ENCODE data around the gene SUSD4.

The SUSD4 gene

GRCh38 chr1:223393275-223394214 is 29.6 kb upstream of the SUSD4 start, which contains the start of gene CCDC185:
TSS of gene CCDC185 (plus strand) at chr1:223393415. CDS start at chr1:223393476, 61 bp downstream.
- Histone ChIP-seq H3K36me3 (ENCODE audit: control insufficient read depth, insufficient read depth, low read length) (no peaks in the 10 kb centered on the region), H3K27me3 (ENCODE audit: control insufficient read depth, insufficient read depth, low read length) (peaks cover 14% of the 10 kb centered on the region), H3K9ac (ENCODE audit: low read length) (no peak within 1 kb of the TSS), H3K4me3 (ENCODE audit: low read length) (no peak within 1 kb of the TSS), H3K4me1 (ENCODE audit: control insufficient read depth, insufficient read depth, low read length) (no peaks in the 10 kb centered on the region), H3K9me3 (ENCODE audit: control insufficient read depth, low read length) (no peaks in the 10 kb centered on the region)

GRCh38 chr1:223390618-223391017 is 26.6 kb upstream of the SUSD4 start:
- H3K9me3 ChIP-seq (ENCODE audit: control insufficient read depth, low read length) = no peaks in the 10 kb centered on the region
- no peaks in the 10 kb centered on the region for H3K4me1 ChIP-seq (ENCODE audit: control insufficient read depth, insufficient read depth, low read length)
- H3K9ac ChIP-seq (ENCODE audit: low read length) = no peak overlapping the region
- H3K27me3 ChIP-seq (ENCODE audit: control insufficient read depth, insufficient read depth, low read length) = peaks cover 14% of the 10 kb centered on the region
- H3K36me3 ChIP-seq (ENCODE audit: control insufficient read depth, insufficient read depth, low read length) = no peaks in the 10 kb centered on the region
- H3K4me3 ChIP-seq (ENCODE audit: low read length) = no peak overlapping the region

- H3K9me3 ChIP-seq (ENCODE audit: control insufficient read depth, low read length) = no peaks in the 10 kb centered on the region
- H3K27me3 ChIP-seq (ENCODE audit: control insufficient read depth, insufficient read depth, low read length) = no peaks in the 10 kb centered on the region
- no peaks in the 10 kb centered on the region for H3K4me1 ChIP-seq (ENCODE audit: control insufficient read depth, insufficient read depth, low read length)
- no peaks in the 10 kb centered on the region for H3K36me3 ChIP-seq (ENCODE audit: control insufficient read depth, insufficient read depth, low read length)
- no peak overlapping the region for H3K9ac ChIP-seq (ENCODE audit: low read length)
- no peak overlapping the region for H3K4me3 ChIP-seq (ENCODE audit: low read length)
These were observed 22.0 kb upstream of the SUSD4 start for GRCh38 chr1:223386013-223386412.

GRCh38 chr1:223378754-223379153 is 14.8 kb upstream of the SUSD4 start:
- no peak overlapping the region for H3K9ac ChIP-seq (ENCODE audit: low read length)
- H3K27me3 ChIP-seq (ENCODE audit: control insufficient read depth, insufficient read depth, low read length) = no peaks in the 10 kb centered on the region
- no peaks in the 10 kb centered on the region for H3K4me1 ChIP-seq (ENCODE audit: control insufficient read depth, insufficient read depth, low read length)
- no peaks in the 10 kb centered on the region for H3K36me3 ChIP-seq (ENCODE audit: control insufficient read depth, insufficient read depth, low read length)
- H3K9me3 ChIP-seq (ENCODE audit: control insufficient read depth, low read length) = no peaks in the 10 kb centered on the region
- H3K4me3 ChIP-seq (ENCODE audit: low read length) = no peak overlapping the region

GRCh38 chr1:223374064-223374610 is 10.2 kb upstream of the SUSD4 start:
- no peaks in the 10 kb centered on the region for H3K36me3 ChIP-seq (ENCODE audit: control insufficient read depth, insufficient read depth, low read length)
- H3K4me1 ChIP-seq (ENCODE audit: control insufficient read depth, insufficient read depth, low read length) = no peaks in the 10 kb centered on the region
- no peaks in the 10 kb centered on the region for H3K27me3 ChIP-seq (ENCODE audit: control insufficient read depth, insufficient read depth, low read length)
- H3K9me3 ChIP-seq (ENCODE audit: control insufficient read depth, low read length) = no peaks in the 10 kb centered on the region
- no peak overlapping the region for H3K9ac ChIP-seq (ENCODE audit: low read length)
- H3K4me3 ChIP-seq (ENCODE audit: low read length) = no peak overlapping the region

GRCh38 chr1:223364685-223365382 is 858 bp upstream of the SUSD4 start:
- H3K27me3 ChIP-seq (ENCODE audit: control insufficient read depth, insufficient read depth, low read length) = peaks cover 23% of the 10 kb centered on the region
- no peaks in the 10 kb centered on the region for H3K9me3 ChIP-seq (ENCODE audit: control insufficient read depth, low read length)
- no peaks in the 10 kb centered on the region for H3K36me3 ChIP-seq (ENCODE audit: control insufficient read depth, insufficient read depth, low read length)
- no peak overlapping the region for H3K9ac ChIP-seq (ENCODE audit: low read length)
- peak overlapping the region; percentile 19 for H3K4me3 ChIP-seq (ENCODE audit: low read length)
- H3K4me1 ChIP-seq (ENCODE audit: control insufficient read depth, insufficient read depth, low read length) = peaks cover 8% of the 10 kb centered on the region

- H3K4me1 ChIP-seq (ENCODE audit: control insufficient read depth, insufficient read depth, low read length) = peaks cover 8% of the 10 kb centered on the region
- H3K36me3 ChIP-seq (ENCODE audit: control insufficient read depth, insufficient read depth, low read length) = no peaks in the 10 kb centered on the region
- H3K4me3 ChIP-seq (ENCODE audit: low read length) = peak overlapping the region; percentile 56
- peaks cover 23% of the 10 kb centered on the region for H3K27me3 ChIP-seq (ENCODE audit: control insufficient read depth, insufficient read depth, low read length)
- H3K9ac ChIP-seq (ENCODE audit: low read length) = peak overlapping the region; percentile 50
- no peaks in the 10 kb centered on the region for H3K9me3 ChIP-seq (ENCODE audit: control insufficient read depth, low read length)
These were observed 720 bp downstream of the SUSD4 start for GRCh38 chr1:223363057-223363855.

- no peaks in the 10 kb centered on the region for H3K36me3 ChIP-seq (ENCODE audit: control insufficient read depth, insufficient read depth, low read length)
- H3K4me3 ChIP-seq (ENCODE audit: low read length) = no peak overlapping the region
- peaks cover 8% of the 10 kb centered on the region for H3K4me1 ChIP-seq (ENCODE audit: control insufficient read depth, insufficient read depth, low read length)
- no peaks in the 10 kb centered on the region for H3K9me3 ChIP-seq (ENCODE audit: control insufficient read depth, low read length)
- H3K27me3 ChIP-seq (ENCODE audit: control insufficient read depth, insufficient read depth, low read length) = peaks cover 4% of the 10 kb centered on the region
- H3K9ac ChIP-seq (ENCODE audit: low read length) = no peak overlapping the region
These were observed 5.2 kb downstream of the SUSD4 start for GRCh38 chr1:223358826-223359225.

GRCh38 chr1:223355699-223356098 is 8.3 kb downstream of the SUSD4 start:
- Histone ChIP-seq H3K9ac (ENCODE audit: low read length) (no peak overlapping the region), H3K36me3 (ENCODE audit: control insufficient read depth, insufficient read depth, low read length) (no peaks in the 10 kb centered on the region), H3K9me3 (ENCODE audit: control insufficient read depth, low read length) (no peaks in the 10 kb centered on the region), H3K27me3 (ENCODE audit: control insufficient read depth, insufficient read depth, low read length) (peaks cover 5% of the 10 kb centered on the region), H3K4me3 (ENCODE audit: low read length) (no peak overlapping the region), H3K4me1 (ENCODE audit: control insufficient read depth, insufficient read depth, low read length) (no peaks in the 10 kb centered on the region)

- Histone ChIP-seq H3K36me3 (ENCODE audit: control insufficient read depth, insufficient read depth, low read length) (no peaks in the 10 kb centered on the region), H3K4me3 (ENCODE audit: low read length) (no peak overlapping the region), H3K4me1 (ENCODE audit: control insufficient read depth, insufficient read depth, low read length) (peaks cover 13% of the 10 kb centered on the region), H3K9ac (ENCODE audit: low read length) (no peak overlapping the region), H3K27me3 (ENCODE audit: control insufficient read depth, insufficient read depth, low read length) (peaks cover 5% of the 10 kb centered on the region), H3K9me3 (ENCODE audit: control insufficient read depth, low read length) (no peaks in the 10 kb centered on the region)
These were observed 10.0 kb downstream of the SUSD4 start for GRCh38 chr1:223353939-223354338.

GRCh38 chr1:223352944-223353343 is 11.0 kb downstream of the SUSD4 start:
- Histone ChIP-seq H3K9ac (ENCODE audit: low read length) (no peak overlapping the region), H3K27me3 (ENCODE audit: control insufficient read depth, insufficient read depth, low read length) (peaks cover 5% of the 10 kb centered on the region), H3K4me1 (ENCODE audit: control insufficient read depth, insufficient read depth, low read length) (peaks cover 13% of the 10 kb centered on the region), H3K9me3 (ENCODE audit: control insufficient read depth, low read length) (no peaks in the 10 kb centered on the region), H3K4me3 (ENCODE audit: low read length) (no peak overlapping the region), H3K36me3 (ENCODE audit: control insufficient read depth, insufficient read depth, low read length) (no peaks in the 10 kb centered on the region)

All from mucosa of stomach (tissue), 1 donor.